ENCODE data around the gene STX5. TPM values are rescaled to one million over a fixed set of nuclear protein-coding genes. Genes with fewer than 3 reads are reported as not detected.
A peak's percentile ranks its signal among the peaks of the same experiment; 100 is the strongest.

STX5 gene
- total RNA-seq, 2 experiments from 2014 or later, result 22.0 to 22.8 TPM

- H3K9me3 Mint-ChIP-seq, result no peaks in the 10 kb centered on the region
Observed at GRCh38 chr11:62791501-62792201, 40.2 kb downstream of the STX5 start, which contains the start of gene TMEM223. TMEM223 (minus strand) TSS chr11:62792006; CDS start chr11:62791994, 12 bp downstream.

GRCh38 chr11:62789576-62789975 lies 42.3 kb downstream of the STX5 start:
- TF ChIP-seq CTCF (IDR thresholded peaks at IDR 0.05), result no peak
- ChIA-PET POLR2A (interaction anchor here (0.5 to 11.0 kb wide), 11 partner anchors 14 to 148 kb away, joined by 3 to 228 read pairs (median 4); partner anchors contain the start of genes NXF1, STX5, TEX54 and WDR74), CTCF (interaction anchor here (0.9 to 5.3 kb wide), 6 partner anchors 15 to 93 kb away, joined by 3 to 33 read pairs (median 4); partner anchors contain the start of genes POLR2G, TTC9C and WDR74)
- Mint-ChIP-seq H3K4me1 (ENCODE audit: low read depth) (peaks cover 50% of the 10 kb centered on the region), H3K9me3 (no peaks in the 10 kb centered on the region), H3K27ac (peak overlapping the region; percentile 91), H3K4me3 (peak overlapping the region; percentile 95), H3K36me3 (ENCODE audit: low read depth) (peaks cover 59% of the 10 kb centered on the region), H3K27me3 (no peaks in the 10 kb centered on the region)
- intact Hi-C loops (cut with micrococcal nuclease), result loop anchor here (5.0 kb wide), 2 partner anchors 43 to 93 kb away; partner anchors contain the start of genes SLC3A2, STX5 and TEX54
- no peak for DNase-seq
- ATAC-seq, result no peak

More at GRCh38 chr11:62791501-62792201, 40.2 kb downstream of the STX5 start, which contains the start of gene TMEM223:
- Mint-ChIP-seq H3K36me3 (ENCODE audit: low read depth) (peaks cover 68% of the 10 kb centered on the region), H3K4me3 (peak within 1 kb of the TSS; percentile 91), H3K4me1 (ENCODE audit: low read depth) (peaks cover 41% of the 10 kb centered on the region), H3K27ac (peak within 1 kb of the TSS; percentile 91), H3K27me3 (no peaks in the 10 kb centered on the region)
- peak; percentile 82 for ATAC-seq
- CTCF ChIA-PET, result interaction anchor here (1.5 kb wide), 1 partner anchor 38 kb away, joined by 3 read pairs; the partner anchor contains the start of gene ZBTB3
- TF ChIP-seq CTCF (IDR thresholded peaks at IDR 0.05), result no peak
- intact Hi-C loops (cut with micrococcal nuclease), result no loop called here
- POLR2A ChIA-PET, result interaction anchor here (0.7 to 11.0 kb wide), 14 partner anchors 12 to 127 kb away, joined by 3 to 228 read pairs (median 4); partner anchors contain the start of genes C11orf98, CSKMT, NXF1 and SLC3A2
- DNase-seq, result peak; percentile 92

GRCh38 chr11:62788991-62789390 lies 42.9 kb downstream of the STX5 start:
- ATAC-seq (no peak), DNase-seq (no peak)
- Mint-ChIP-seq H3K36me3 (ENCODE audit: low read depth) (peaks cover 53% of the 10 kb centered on the region), H3K4me3 (peak overlapping the region; percentile 95), H3K27me3 (no peaks in the 10 kb centered on the region), H3K27ac (peak overlapping the region; percentile 91), H3K9me3 (no peaks in the 10 kb centered on the region), H3K4me1 (ENCODE audit: low read depth) (peaks cover 46% of the 10 kb centered on the region)
- ChIA-PET CTCF (interaction anchor here (0.9 to 5.3 kb wide), 7 partner anchors 12 to 94 kb away, joined by 3 to 33 read pairs (median 4); partner anchors contain the start of genes NXF1, POLR2G, TTC9C and WDR74), POLR2A (interaction anchor here (0.5 to 11.0 kb wide), 11 partner anchors 15 to 148 kb away, joined by 3 to 228 read pairs (median 4); partner anchors contain the start of genes HNRNPUL2, NXF1, STX5 and TEX54)
- no peak for TF ChIP-seq CTCF (IDR thresholded peaks at IDR 0.05)
- intact Hi-C loops (cut with micrococcal nuclease), result loop anchor here (5.0 kb wide), 2 partner anchors 43 to 93 kb away; partner anchors contain the start of genes SLC3A2, STX5 and TEX54

GRCh38 chr11:62787005-62787759 lies 44.7 kb downstream of the STX5 start, which contains the start of gene TMEM179B:
TMEM179B (plus strand) TSS chr11:62787402; CDS start chr11:62787432, 30 bp downstream.
- Mint-ChIP-seq H3K27ac (peak within 1 kb of the TSS; percentile 95), H3K4me3 (peak within 1 kb of the TSS; percentile 95), H3K9me3 (no peaks in the 10 kb centered on the region), H3K36me3 (ENCODE audit: low read depth) (peaks cover 52% of the 10 kb centered on the region), H3K27me3 (no peaks in the 10 kb centered on the region), H3K4me1 (ENCODE audit: low read depth) (peaks cover 41% of the 10 kb centered on the region)
- DNase-seq, result peak; percentile 100
- ChIA-PET CTCF (interaction anchor here (0.7 to 5.3 kb wide), 50 partner anchors 9 to 1079 kb away, joined by 3 to 74 read pairs (median 8); partner anchors contain the start of genes HNRNPUL2, NXF1, POLR2G and SLC3A2), POLR2A (interaction anchor here (0.6 to 11.0 kb wide), 28 partner anchors 9 to 518 kb away, joined by 3 to 228 read pairs (median 5); partner anchors contain the start of genes HNRNPUL2, LBHD1, NXF1 and POLR2G)
- intact Hi-C loops (cut with micrococcal nuclease), result loop anchor here (5.0 kb wide), 2 partner anchors 45 to 95 kb away; partner anchors contain the start of genes SLC3A2, STX5 and TEX54
- peak; percentile 69 for TF ChIP-seq CTCF (IDR thresholded peaks at IDR 0.05)
- ATAC-seq, result peak; percentile 75
